Gastrocnemius medialis (tissue), 4 donors: ENCODE results near the gene CASP9. TPM values are rescaled to one million over a fixed set of nuclear protein-coding genes. Genes with fewer than 3 reads are reported as not detected.

Experiments
- ATAC-seq, 2 donors: fragments of 150-250 bp; one replicate each; pipeline ENCODE4 v1.9.1; 2016
- DNase-seq, 2 donors: peaks; one replicate each; pipeline ENCODE4 v3.0.0-alpha.2; 2019
- H3K27ac ChIP-seq, 4 donors: fragments of 200-600 bp; sonication (generic); 1 replicate in 1 of 4; 2 replicates in 3 of 4; pipeline ENCODE4 v1.5.1; 2016 to 2018; ENCODE audit warnings: mild to moderate bottlenecking in 2 of 4, moderate library complexity in 1 of 4
- H3K27me3 ChIP-seq, 3 donors: fragments of 200-600 bp; sonication (generic) in 2 of 3; 1 replicate in 1 of 3; 2 replicates in 2 of 3; pipeline versions ENCODE4 v1.5.1 to v1.6.0; 2016 to 2019; ENCODE audit warnings: mild to moderate bottlenecking in 1 of 3, moderate library complexity in 1 of 3
- H3K36me3 ChIP-seq, 2 donors: fragments of 200-600 bp; sonication (generic) in 1 of 2; one replicate each; pipeline ENCODE4 v1.5.1; 2017 to 2018
- H3K4me1 ChIP-seq, 2 donors: fragments of 200-600 bp; sonication (generic) in 1 of 2; one replicate each; pipeline ENCODE4 v1.5.1; 2016 to 2017; ENCODE audit warnings: mild to moderate bottlenecking in 2 of 2
- H3K4me3 ChIP-seq, 4 donors: fragments of 200-600 bp; sonication (generic) in 3 of 4; 1 replicate in 1 of 4; 2 replicates in 3 of 4; pipeline ENCODE4 v1.5.1; 2016 to 2019; ENCODE audit warnings: mild to moderate bottlenecking in 2 of 4
- H3K9me3 ChIP-seq, 3 donors: fragments of 200-600 bp; sonication (generic) in 2 of 3; 1 replicate in 1 of 3; 2 replicates in 2 of 3; pipeline ENCODE4 v1.5.1; 2016 to 2019
- CTCF ChIP-seq, 5 experiments: fragments of 450-650 bp in 3 of 5; fragments of 200-600 bp in 2 of 5; sonication (generic) in 2 of 5; IDR thresholded peaks in 4 of 5; conservative IDR thresholded peaks in 1 of 5; 1 replicate in 4 of 5; 2 replicates in 1 of 5; pipeline ENCODE4 v1.5.1; 2016 to 2019; ENCODE audit warnings: antibody characterized with exemption in 5 of 5, mild to moderate bottlenecking in 3 of 5, moderate library complexity in 3 of 5
- POLR2A ChIP-seq, 2 donors: fragments of 450-650 bp; IDR thresholded peaks; one replicate each; pipeline ENCODE4 v1.6.1; 2017; ENCODE audit warnings: antibody characterized with exemption in 2 of 2, mild to moderate bottlenecking in 2 of 2, moderate library complexity in 2 of 2
- in situ Hi-C, 4 donors: fragments of 200-750 bp; cut with MboI; loops; one replicate each; pipeline versions ENCODE4 v1.15.0 to v1.8.0; 2017; ENCODE audit warnings: low sequenced_read_pairs in 4 of 4
- intact Hi-C: fragments of 100-400 bp; cut with DNase I; formaldehyde crosslinking; loops from one replicate; pipeline ENCODE4 v1.15.1; 2023; ENCODE audit warnings: low total_unique reads
- total RNA-seq, 4 donors: library from RNA; depleted of rRNA; stranded (reverse); fragments of >200 nt; gene quantifications; one replicate each; pipeline versions ENCODE4 v1.1.0 to v1.2.3, GENCODE V29; 2016

The CASP9 gene
- total RNA-seq, 4 donors from 2014 or later, result 5.2 to 9.6 (median 8.0) TPM

GRCh38 chr1:15506831-15507230 lies 17.2 kb downstream of the CASP9 start:
- Histone ChIP-seq H3K27ac (no peak overlapping the region), H3K4me3 (no peak overlapping the region), H3K27me3 (no peaks in the 10 kb centered on the region), H3K36me3 (peaks cover 0 to 18% of the 10 kb centered on the region in 2 donors), H3K9me3 (no peaks in the 10 kb centered on the region), H3K4me1 (peaks cover 0 to 7% of the 10 kb centered on the region in 2 donors)
- no peak for TF ChIP-seq CTCF (IDR thresholded peaks at IDR 0.05 in 4 of 5, conservative IDR thresholded peaks at IDR 0.05 in 1 of 5)
- no peak for TF ChIP-seq POLR2A (IDR thresholded peaks at IDR 0.05)
- ATAC-seq, result no peak
- DNase-seq, result no peak
- intact Hi-C loops (no loop called here), in situ Hi-C loops (no loop called here)

- TF ChIP-seq CTCF (IDR thresholded peaks at IDR 0.05 in 4 of 5, conservative IDR thresholded peaks at IDR 0.05 in 1 of 5), result no peak
- no peak for TF ChIP-seq POLR2A (IDR thresholded peaks at IDR 0.05)
- in situ Hi-C loops (no loop called here), intact Hi-C loops (no loop called here)
- no peak overlapping the region for H3K27ac ChIP-seq
- peaks cover 0 to 18% of the 10 kb centered on the region in 2 donors for H3K36me3 ChIP-seq
- H3K4me3 ChIP-seq, result no peak overlapping the region
- DNase-seq (no peak), ATAC-seq (no peak)
- peaks cover 0 to 7% of the 10 kb centered on the region in 2 donors for H3K4me1 ChIP-seq
- H3K27me3 ChIP-seq, result no peaks in the 10 kb centered on the region
- no peaks in the 10 kb centered on the region for H3K9me3 ChIP-seq
These were observed 19.6 kb downstream of the CASP9 start for GRCh38 chr1:15504436-15504835.

GRCh38 chr1:15501208-15502032 lies 22.6 kb downstream of the CASP9 start:
- peak; percentile 15 to 69 (median 34) for TF ChIP-seq CTCF (IDR thresholded peaks at IDR 0.05 in 4 of 5, conservative IDR thresholded peaks at IDR 0.05 in 1 of 5)
- no peak for TF ChIP-seq POLR2A (IDR thresholded peaks at IDR 0.05)
- no peak overlapping the region for H3K4me3 ChIP-seq
- intact Hi-C loops, result no loop called here
- no peak for DNase-seq
- H3K9me3 ChIP-seq, result no peaks in the 10 kb centered on the region
- H3K27me3 ChIP-seq, result no peaks in the 10 kb centered on the region
- no peak overlapping the region for H3K27ac ChIP-seq
- in situ Hi-C loops, result no loop called here
- peaks cover 0 to 17% of the 10 kb centered on the region in 2 donors for H3K36me3 ChIP-seq
- ATAC-seq, result peak in 1 of 2 donors; percentile 66
- H3K4me1 ChIP-seq, result peaks cover 0 to 7% of the 10 kb centered on the region in 2 donors

GRCh38 chr1:15500184-15501178 lies 23.5 kb downstream of the CASP9 start:
- H3K27ac ChIP-seq, result no peak overlapping the region
- no peak for TF ChIP-seq POLR2A (IDR thresholded peaks at IDR 0.05)
- TF ChIP-seq CTCF (IDR thresholded peaks at IDR 0.05 in 4 of 5, conservative IDR thresholded peaks at IDR 0.05 in 1 of 5), result no peak
- peaks cover 0 to 9% of the 10 kb centered on the region in 2 donors for H3K36me3 ChIP-seq
- in situ Hi-C loops, result no loop called here
- H3K27me3 ChIP-seq, result no peaks in the 10 kb centered on the region
- ATAC-seq, result no peak
- no peak overlapping the region for H3K4me3 ChIP-seq
- no peak for DNase-seq
- H3K9me3 ChIP-seq, result no peaks in the 10 kb centered on the region
- peaks cover 0 to 7% of the 10 kb centered on the region in 2 donors for H3K4me1 ChIP-seq
- intact Hi-C loops, result no loop called here
